ENCODE results near the gene ERMAP. TPM values are rescaled to one million over a fixed set of nuclear protein-coding genes. Genes with fewer than 3 reads are reported as not detected.
"Not testable (repeated sequence)": the region's sequence is repeated elsewhere in the genome, so short reads cannot be mapped to it uniquely, and the experiment has no call there.

Gene ERMAP
- total and polyA plus RNA-seq, 4 experiments from 2014 or later: 2.0 to 8.6 (median 5.3) TPM

GRCh38 chr1:42806171-42806570 is 10.8 kb upstream of the ERMAP start:
- Histone ChIP-seq H3K4me1 (ENCODE audit: insufficient read depth, low read length) (peaks cover 7% of the 10 kb centered on the region), H3K36me3 (ENCODE audit: insufficient read depth, low read length) (no peaks in the 10 kb centered on the region), H3K4me3 (ENCODE audit: low read length in 2 of 2) (no peak overlapping the region), H3K27ac (ENCODE audit: low read depth, low read length) (no peak overlapping the region), H3K27me3 (ENCODE audit: insufficient read depth, low read length) (no peaks in the 10 kb centered on the region), H3K9me3 (ENCODE audit: control insufficient read depth in 1 of 2, low read length in 2 of 2) (no peaks in the 10 kb centered on the region)
- Mint-ChIP-seq H3K27me3 (no peaks in the 10 kb centered on the region), H3K27ac (no peak overlapping the region), H3K4me3 (no peak overlapping the region), H3K9me3 (no peaks in the 10 kb centered on the region), H3K36me3 (peaks cover 12 to 18% of the 10 kb centered on the region in 2 donors), H3K4me1 (peaks cover 3 to 10% (median 6%) of the 10 kb centered on the region in 4 donors)
- no peak for DNase-seq
- ChIA-PET POLR2A (ENCODE audit: partially characterized antibody) (interaction anchor here (1.9 to 2.6 kb wide), 2 partner anchors 10 to 39 kb away, joined by 7 to 8 read pairs; partner anchors contain the start of genes C1orf50, ERMAP and P3H1), CTCF (ENCODE audit: partially characterized antibody) (no interaction called here)
- intact Hi-C loops (cut with micrococcal nuclease): no loop called here

- Mint-ChIP-seq H3K27ac (peak overlapping the region in 1 of 7 donors; percentile 38), H3K27me3 (no peaks in the 10 kb centered on the region), H3K4me1 (peaks cover 3 to 10% (median 7%) of the 10 kb centered on the region in 4 donors), H3K9me3 (no peaks in the 10 kb centered on the region), H3K36me3 (peaks cover 12 to 20% of the 10 kb centered on the region in 2 donors), H3K4me3 (peak overlapping the region in 1 of 8 donors; percentile 5)
- Histone ChIP-seq H3K27ac (ENCODE audit: low read depth, low read length) (no peak overlapping the region), H3K4me3 (ENCODE audit: low read length in 2 of 2) (no peak overlapping the region), H3K36me3 (ENCODE audit: insufficient read depth, low read length) (no peaks in the 10 kb centered on the region), H3K27me3 (ENCODE audit: insufficient read depth, low read length) (no peaks in the 10 kb centered on the region), H3K9me3 (ENCODE audit: control insufficient read depth in 1 of 2, low read length in 2 of 2) (no peaks in the 10 kb centered on the region), H3K4me1 (ENCODE audit: insufficient read depth, low read length) (peaks cover 7% of the 10 kb centered on the region)
- DNase-seq: no peak
- ChIA-PET CTCF (ENCODE audit: partially characterized antibody) (no interaction called here), POLR2A (ENCODE audit: partially characterized antibody) (interaction anchor here (1.2 to 2.6 kb wide), 3 partner anchors 10 to 40 kb away, joined by 4 to 8 read pairs (median 7); partner anchors contain the start of genes C1orf50, ERMAP, P3H1 and TMEM269)
- intact Hi-C loops (cut with micrococcal nuclease): no loop called here
These were observed 10.3 kb upstream of the ERMAP start for GRCh38 chr1:42806593-42806992.

- ChIA-PET POLR2A (ENCODE audit: partially characterized antibody) (interaction anchor here (1.2 to 2.6 kb wide), 3 partner anchors 9 to 40 kb away, joined by 4 to 8 read pairs (median 7); partner anchors contain the start of genes C1orf50, ERMAP, P3H1 and TMEM269), CTCF (ENCODE audit: partially characterized antibody) (interaction anchor here (0.8 kb wide), 1 partner anchor 39 kb away, joined by 3 read pairs; the partner anchor contains the start of gene ZNF691)
- Histone ChIP-seq H3K27ac (ENCODE audit: low read depth, low read length) (no peak overlapping the region), H3K4me3 (ENCODE audit: low read length in 2 of 2) (no peak overlapping the region), H3K27me3 (ENCODE audit: insufficient read depth, low read length) (no peaks in the 10 kb centered on the region), H3K4me1 (ENCODE audit: insufficient read depth, low read length) (peaks cover 7% of the 10 kb centered on the region), H3K9me3 (ENCODE audit: control insufficient read depth in 1 of 2, low read length in 2 of 2) (no peaks in the 10 kb centered on the region), H3K36me3 (ENCODE audit: insufficient read depth, low read length) (no peaks in the 10 kb centered on the region)
- intact Hi-C loops (cut with micrococcal nuclease): no loop called here
- no peak for DNase-seq
- H3K27ac Mint-ChIP-seq: peak overlapping the region in 2 of 7 donors; percentile 23 to 64
- H3K4me3 Mint-ChIP-seq: no peak overlapping the region
- H3K36me3 Mint-ChIP-seq: peaks cover 12 to 21% of the 10 kb centered on the region in 2 donors
- no peaks in the 10 kb centered on the region for H3K27me3 Mint-ChIP-seq
- H3K9me3 Mint-ChIP-seq: no peaks in the 10 kb centered on the region
- H3K4me1 Mint-ChIP-seq: peaks cover 3 to 10% (median 7%) of the 10 kb centered on the region in 4 donors
These were observed 9.8 kb upstream of the ERMAP start for GRCh38 chr1:42807056-42807668.

GRCh38 chr1:42814815-42815214 is 2.1 kb upstream of the ERMAP start:
- H3K36me3 ChIP-seq (ENCODE audit: insufficient read depth, low read length); H3K9me3 Mint-ChIP-seq; H3K9me3 ChIP-seq (ENCODE audit: control insufficient read depth in 1 of 2, low read length in 2 of 2); H3K27me3 Mint-ChIP-seq; H3K27ac Mint-ChIP-seq; CTCF ChIA-PET (ENCODE audit: partially characterized antibody); DNase-seq; H3K27ac ChIP-seq (ENCODE audit: low read depth, low read length); H3K27me3 ChIP-seq (ENCODE audit: insufficient read depth, low read length); H3K4me3 ChIP-seq (ENCODE audit: low read length in 2 of 2); H3K4me3 Mint-ChIP-seq: not testable (repeated sequence)
- Mint-ChIP-seq H3K36me3 (peaks cover 3 to 20% of the 10 kb centered on the region in 2 donors), H3K4me1 (peaks cover 19 to 31% (median 26%) of the 10 kb centered on the region in 4 donors)
- H3K4me1 ChIP-seq (ENCODE audit: insufficient read depth, low read length): peaks cover 17% of the 10 kb centered on the region
- POLR2A ChIA-PET (ENCODE audit: partially characterized antibody): interaction anchor here (4.2 to 4.3 kb wide), 2 partner anchors 48 to 132 kb away, joined by 24 to 66 read pairs; partner anchors contain the start of genes C1orf50, P3H1 and YBX1
- intact Hi-C loops (cut with micrococcal nuclease): loop anchor here (5.0 to 10.0 kb wide), 3 partner anchors 107 to 360 kb away; partner anchors contain the start of genes CFAP57, EBNA1BP2 and YBX1

- POLR2A ChIA-PET (ENCODE audit: partially characterized antibody): interaction anchor here (1.0 to 4.3 kb wide), 14 partner anchors 9 to 133 kb away, joined by 3 to 66 read pairs (median 4); partner anchors contain the start of genes C1orf50, P3H1, TMEM269 and YBX1
- Histone ChIP-seq H3K27ac (ENCODE audit: low read depth, low read length) (peak overlapping the region; percentile 87), H3K27me3 (ENCODE audit: insufficient read depth, low read length) (no peaks in the 10 kb centered on the region), H3K4me3 (ENCODE audit: low read length in 2 of 2) (peak overlapping the region in 1 of 2 donors; percentile 74), H3K4me1 (ENCODE audit: insufficient read depth, low read length) (peaks cover 17% of the 10 kb centered on the region), H3K9me3 (ENCODE audit: control insufficient read depth in 1 of 2, low read length in 2 of 2) (no peaks in the 10 kb centered on the region), H3K36me3 (ENCODE audit: insufficient read depth, low read length) (no peaks in the 10 kb centered on the region)
- CTCF ChIA-PET (ENCODE audit: partially characterized antibody): interaction anchor here (1.4 to 2.6 kb wide), 3 partner anchors 30 to 49 kb away, joined by 6 to 18 read pairs (median 7); partner anchors contain the start of genes C1orf50, P3H1 and ZNF691
- Mint-ChIP-seq H3K36me3 (peaks cover 3 to 16% of the 10 kb centered on the region in 2 donors), H3K27ac (peak overlapping the region; percentile 86 to 96 (median 94)), H3K4me1 (peaks cover 19 to 32% (median 28%) of the 10 kb centered on the region in 4 donors), H3K4me3 (peak overlapping the region; percentile 82 to 93 (median 86)), H3K9me3 (no peaks in the 10 kb centered on the region), H3K27me3 (no peaks in the 10 kb centered on the region)
- DNase-seq: peak in 1 of 5 donors; percentile 39
- intact Hi-C loops (cut with micrococcal nuclease): loop anchor here (1.0 to 10.0 kb wide), 6 partner anchors 30 to 481 kb away; partner anchors contain the start of genes CFAP57, EBNA1BP2, FOXJ3 and SLC2A1
These were observed 859 bp upstream of the ERMAP start for GRCh38 chr1:42815941-42816584.

GRCh38 chr1:42817440-42817767 is 482 bp downstream of the ERMAP start:
- Mint-ChIP-seq H3K36me3 (peaks cover 3 to 13% of the 10 kb centered on the region in 2 donors), H3K4me1 (peaks cover 19 to 32% (median 27%) of the 10 kb centered on the region in 4 donors), H3K4me3 (peak overlapping the region; percentile 79 to 87 (median 82)), H3K27me3 (no peaks in the 10 kb centered on the region), H3K27ac (peak overlapping the region in 6 of 7 donors; percentile 12 to 88 (median 83)), H3K9me3 (no peaks in the 10 kb centered on the region)
- Histone ChIP-seq H3K4me3 (ENCODE audit: low read length in 2 of 2) (peak overlapping the region; percentile 43 to 74), H3K4me1 (ENCODE audit: insufficient read depth, low read length) (peaks cover 17% of the 10 kb centered on the region), H3K27ac (ENCODE audit: low read depth, low read length) (peak overlapping the region; percentile 87), H3K9me3 (ENCODE audit: control insufficient read depth in 1 of 2, low read length in 2 of 2) (no peaks in the 10 kb centered on the region), H3K27me3 (ENCODE audit: insufficient read depth, low read length) (no peaks in the 10 kb centered on the region), H3K36me3 (ENCODE audit: insufficient read depth, low read length) (no peaks in the 10 kb centered on the region)
- ChIA-PET POLR2A (ENCODE audit: partially characterized antibody) (interaction anchor here (0.7 to 4.3 kb wide), 10 partner anchors 12 to 354 kb away, joined by 3 to 66 read pairs (median 4); partner anchors contain the start of genes C1orf50, CFAP57, EBNA1BP2 and P3H1), CTCF (ENCODE audit: partially characterized antibody) (interaction anchor here (0.9 to 2.6 kb wide), 2 partner anchors 29 to 50 kb away, joined by 3 to 18 read pairs; partner anchors contain the start of genes C1orf50, P3H1 and ZNF691)
- intact Hi-C loops (cut with micrococcal nuclease): loop anchor here (1.0 to 10.0 kb wide), 6 partner anchors 50 to 483 kb away; partner anchors contain the start of genes C1orf50, CFAP57, EBNA1BP2 and FOXJ3
- no peak for DNase-seq
